Heart left ventricle (tissue), 13 donors: ENCODE results near the gene WNT7A.

Source experiments
- POLR2A ChIP-seq, 2 donors: fragments of 450-650 bp; IDR thresholded peaks; one replicate each; pipeline ENCODE4 v1.6.1; 2017; ENCODE audit warnings: antibody characterized with exemption in 2 of 2, mild to moderate bottlenecking in 2 of 2, moderate library complexity in 2 of 2
- TF ChIP-seq, protein P1 (sequence below), 12 donors: fragments of 200-600 bp; sonication (generic) in 4 of 12; IDR thresholded peaks; one replicate each; pipeline versions ENCODE4 v1.5.0 to v1.8.0; 2018 to 2022; ENCODE audit warnings: antibody characterized with exemption in 12 of 12, mild to moderate bottlenecking in 5 of 12
- donor health status: ischemic (EF 13 %, LVEDD 7.1; RV severe dilation, severe dysfunction).
- donor health status: DM: no; HTN: yes; CAD: no.
- donor health status: DM: no; HTN: no; CAD: no.
- donor health status: ischemic (EF 25% LVEDD 6.9; RV normal size, moderate dysfunction).
- donor health status: ischemic (EF 25% LVEDD 5.7; RV mildly dilated, moderate dysfunction).
- donor health status: ischemic (EF 35%, LVEDD 5.7; RV mildly dilated, moderate dysfunction).
- donor health status: nonischemic (EF 11% LVEDD 7.7; RV severe dilation, severe dysfunction).
- donor health status: DM: yes; HTN: yes; CAD: no.
- donor health status: PGD.
- donor health status: ischemic (EF 29% LVEDD 5.4; RV normal size, mild dysfunction).
- donor health status: nonischemic (EF 23%, LVEDD 6.1; RV moderate dilation, normal function).

DNA sequence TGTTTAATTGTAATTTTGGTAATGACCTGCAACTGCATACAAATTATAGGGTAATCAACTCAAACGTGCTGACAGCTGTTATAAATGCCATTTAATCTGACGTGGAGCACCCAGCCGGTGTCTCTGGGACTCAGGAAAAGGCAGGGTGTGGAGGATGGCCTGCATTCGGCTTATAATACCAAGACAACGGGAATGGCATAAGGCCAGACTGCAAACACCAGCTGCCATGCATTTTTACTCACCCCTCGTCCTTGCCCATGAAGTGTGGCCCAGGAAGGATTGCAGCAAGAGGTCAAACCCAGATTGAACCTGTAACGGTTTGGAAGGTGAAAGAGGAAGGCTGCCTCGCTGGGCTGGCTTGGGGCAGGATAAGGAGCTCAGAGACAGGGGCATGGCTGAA, 96.4 kb downstream of the WNT7A start:
- TF ChIP-seq, protein P1, sequence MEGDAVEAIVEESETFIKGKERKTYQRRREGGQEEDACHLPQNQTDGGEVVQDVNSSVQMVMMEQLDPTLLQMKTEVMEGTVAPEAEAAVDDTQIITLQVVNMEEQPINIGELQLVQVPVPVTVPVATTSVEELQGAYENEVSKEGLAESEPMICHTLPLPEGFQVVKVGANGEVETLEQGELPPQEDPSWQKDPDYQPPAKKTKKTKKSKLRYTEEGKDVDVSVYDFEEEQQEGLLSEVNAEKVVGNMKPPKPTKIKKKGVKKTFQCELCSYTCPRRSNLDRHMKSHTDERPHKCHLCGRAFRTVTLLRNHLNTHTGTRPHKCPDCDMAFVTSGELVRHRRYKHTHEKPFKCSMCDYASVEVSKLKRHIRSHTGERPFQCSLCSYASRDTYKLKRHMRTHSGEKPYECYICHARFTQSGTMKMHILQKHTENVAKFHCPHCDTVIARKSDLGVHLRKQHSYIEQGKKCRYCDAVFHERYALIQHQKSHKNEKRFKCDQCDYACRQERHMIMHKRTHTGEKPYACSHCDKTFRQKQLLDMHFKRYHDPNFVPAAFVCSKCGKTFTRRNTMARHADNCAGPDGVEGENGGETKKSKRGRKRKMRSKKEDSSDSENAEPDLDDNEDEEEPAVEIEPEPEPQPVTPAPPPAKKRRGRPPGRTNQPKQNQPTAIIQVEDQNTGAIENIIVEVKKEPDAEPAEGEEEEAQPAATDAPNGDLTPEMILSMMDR (IDR thresholded peaks at IDR 0.05): no peak
- no peak for TF ChIP-seq POLR2A (IDR thresholded peaks at IDR 0.05)
